ENCODE results near the gene CASP2.
"Not testable (repeated sequence)": the region's sequence is repeated elsewhere in the genome, so short reads cannot be mapped to it uniquely, and the experiment has no call there.

The CASP2 gene

DNA sequence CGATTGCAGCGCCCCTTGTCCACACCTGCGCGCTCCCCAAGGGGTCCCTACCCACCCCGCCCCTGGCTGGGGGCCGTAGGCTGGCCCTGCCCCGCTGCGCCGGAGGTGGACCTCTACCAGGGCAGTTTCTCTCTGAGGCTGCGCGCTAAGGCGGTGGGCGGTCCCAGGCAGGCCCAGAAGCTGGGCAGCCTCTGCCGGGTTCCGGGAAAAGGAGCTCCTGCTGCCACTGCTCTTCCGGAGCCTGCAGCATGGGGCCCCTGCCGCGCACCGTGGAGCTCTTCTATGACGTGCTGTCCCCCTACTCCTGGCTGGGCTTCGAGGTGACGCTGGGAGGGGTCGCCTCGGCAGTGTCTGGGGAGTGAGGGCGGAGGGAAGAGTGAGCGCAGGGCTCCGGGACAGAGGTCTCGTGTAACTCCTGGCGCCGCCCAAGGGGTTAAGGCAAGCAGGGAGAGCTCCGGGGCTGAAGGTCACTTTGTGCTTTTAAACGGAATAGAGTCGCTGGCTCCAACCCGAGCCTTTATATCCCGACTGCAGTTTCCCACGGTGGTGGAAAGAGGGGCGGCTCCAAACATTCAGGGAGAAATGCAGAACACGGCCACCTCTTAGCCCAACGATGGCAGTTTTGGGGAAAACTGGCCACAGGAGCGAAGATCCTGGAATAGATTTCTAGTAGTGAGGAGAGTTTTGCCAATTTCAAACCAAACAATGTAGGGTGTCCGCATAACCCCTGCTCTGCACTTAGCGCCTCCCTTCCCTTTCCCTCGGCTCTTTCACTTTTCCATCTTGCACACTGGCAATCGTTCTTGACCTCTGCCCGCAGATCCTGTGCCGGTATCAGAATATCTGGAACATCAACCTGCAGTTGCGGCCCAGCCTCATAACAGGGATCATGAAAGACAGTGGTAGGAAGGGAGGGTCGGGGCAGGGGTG lies 24.6 kb upstream of the CASP2 start, which contains the start of gene GSTK1:
Gene GSTK1, plus strand, starts transcription at position 176 of the 930 bp plus-strand sequence. Its CDS starts 73 bp downstream, at position 249.
- in situ Hi-C loops (cut with MboI; ENCODE audit: low sequenced_read_pairs) = no loop called here

DNA sequence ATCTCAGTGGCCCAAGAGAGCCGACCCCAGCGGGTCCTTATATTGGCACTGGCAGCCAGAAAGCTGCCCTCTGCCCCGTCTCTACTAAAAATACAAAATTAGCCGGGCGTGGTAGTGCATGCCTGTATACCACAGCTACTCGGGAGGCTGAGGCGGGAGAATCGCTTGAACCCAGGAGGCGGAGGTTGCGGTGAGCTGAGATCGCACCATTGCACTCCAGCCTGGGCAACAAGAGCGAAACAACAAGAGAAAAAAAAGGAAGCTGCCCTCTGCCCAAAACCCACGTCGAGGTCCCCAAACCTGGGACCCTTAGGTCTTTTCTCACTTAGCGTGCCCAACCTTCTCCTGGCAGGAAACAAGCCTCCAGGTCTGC lies 24.0 kb upstream of the CASP2 start:
- in situ Hi-C loops (cut with MboI; ENCODE audit: low sequenced_read_pairs) = not testable (repeated sequence)

DNA sequence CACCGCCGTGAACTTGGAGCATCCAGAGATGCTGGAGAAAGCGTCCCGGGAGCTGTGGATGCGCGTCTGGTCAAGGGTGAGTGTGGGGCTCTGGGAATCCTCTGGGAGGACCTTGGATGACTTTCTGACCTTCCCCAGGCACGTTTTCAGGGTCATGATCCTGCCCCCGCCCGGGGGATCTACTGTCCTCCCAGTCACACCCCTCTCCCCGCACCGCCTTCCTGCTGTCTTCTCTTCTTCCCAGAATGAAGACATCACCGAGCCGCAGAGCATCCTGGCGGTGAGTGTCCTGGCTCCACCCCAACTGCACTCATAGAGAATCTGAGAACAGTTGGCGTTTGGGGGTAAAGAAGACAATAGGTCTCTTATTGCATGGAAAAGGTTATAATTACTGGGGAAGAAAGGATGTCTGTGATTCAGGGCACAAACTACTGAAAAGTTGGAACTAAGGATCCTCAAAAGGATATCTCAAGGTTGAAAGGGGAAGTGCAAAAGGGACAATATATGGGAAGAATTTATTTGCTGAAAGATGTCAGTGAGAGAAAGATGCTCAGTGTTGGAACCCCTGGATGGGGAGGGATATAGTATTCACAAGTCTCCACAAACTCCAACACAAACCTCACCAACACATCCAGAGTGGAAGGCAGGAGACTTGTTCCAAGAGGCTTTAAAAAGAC lies 23.0 kb upstream of the CASP2 start:
- in situ Hi-C loops (cut with MboI; ENCODE audit: low sequenced_read_pairs) = no loop called here

DNA sequence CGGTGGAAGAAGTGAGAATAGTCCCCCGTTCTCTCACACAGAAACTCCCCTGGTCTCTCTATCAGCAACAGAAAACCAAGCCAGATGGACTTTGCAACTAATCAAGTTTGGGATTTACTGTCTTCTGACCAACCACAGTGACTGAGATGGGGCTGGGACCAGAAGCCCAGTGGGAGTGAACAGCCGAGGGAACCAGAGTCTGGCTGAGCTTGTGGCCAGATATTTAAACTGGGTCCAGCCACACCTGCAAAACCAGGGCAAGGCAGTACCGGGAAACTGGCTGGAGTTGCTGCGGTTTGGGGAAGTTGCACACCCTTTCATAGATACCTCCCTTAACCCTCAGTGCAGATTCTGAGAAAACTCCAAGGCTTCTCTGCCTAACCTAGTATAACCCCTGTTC lies 18.9 kb upstream of the CASP2 start:
- in situ Hi-C loops (cut with MboI; ENCODE audit: low sequenced_read_pairs) = no loop called here

DNA sequence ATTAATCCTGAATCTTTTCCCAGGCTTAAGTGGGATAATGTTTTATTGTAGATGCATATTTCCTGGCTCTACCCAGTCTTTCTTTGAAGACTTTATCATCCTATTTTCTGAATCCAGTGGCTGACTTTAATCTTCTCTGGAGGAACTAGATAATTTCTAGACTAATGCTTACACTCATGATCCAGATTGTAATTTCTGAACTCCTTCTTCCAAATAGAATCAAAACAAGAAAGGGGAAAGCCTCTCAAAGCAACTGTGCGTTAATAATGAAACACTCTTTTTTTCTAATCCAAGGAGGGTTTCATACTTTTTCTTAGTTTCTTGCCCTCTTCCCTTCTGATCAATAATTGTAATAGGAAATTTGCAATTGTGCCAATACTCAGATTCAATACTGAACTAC lies 16.9 kb upstream of the CASP2 start:
- in situ Hi-C loops (cut with MboI; ENCODE audit: low sequenced_read_pairs) = no loop called here

DNA sequence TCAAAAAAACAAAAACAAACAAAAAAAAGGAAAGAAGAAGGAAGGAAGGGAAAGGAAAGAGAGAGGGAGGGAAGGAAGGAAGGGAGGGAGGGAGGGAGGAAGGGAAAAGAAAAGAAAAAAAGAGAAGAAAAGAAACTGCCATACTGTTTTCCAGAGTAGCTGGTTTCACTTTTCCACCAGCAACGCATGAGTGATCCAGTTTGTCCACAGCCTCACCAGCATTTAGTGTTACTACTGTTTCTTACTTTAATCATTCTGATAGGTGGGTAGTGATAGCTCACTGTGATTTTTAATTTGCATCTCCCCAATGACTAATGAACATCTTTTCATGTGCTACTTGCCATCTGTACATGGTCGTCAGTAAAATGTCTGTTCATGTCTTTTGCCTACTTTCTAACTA lies 15.3 kb upstream of the CASP2 start:
- in situ Hi-C loops (cut with MboI; ENCODE audit: low sequenced_read_pairs) = no loop called here

DNA sequence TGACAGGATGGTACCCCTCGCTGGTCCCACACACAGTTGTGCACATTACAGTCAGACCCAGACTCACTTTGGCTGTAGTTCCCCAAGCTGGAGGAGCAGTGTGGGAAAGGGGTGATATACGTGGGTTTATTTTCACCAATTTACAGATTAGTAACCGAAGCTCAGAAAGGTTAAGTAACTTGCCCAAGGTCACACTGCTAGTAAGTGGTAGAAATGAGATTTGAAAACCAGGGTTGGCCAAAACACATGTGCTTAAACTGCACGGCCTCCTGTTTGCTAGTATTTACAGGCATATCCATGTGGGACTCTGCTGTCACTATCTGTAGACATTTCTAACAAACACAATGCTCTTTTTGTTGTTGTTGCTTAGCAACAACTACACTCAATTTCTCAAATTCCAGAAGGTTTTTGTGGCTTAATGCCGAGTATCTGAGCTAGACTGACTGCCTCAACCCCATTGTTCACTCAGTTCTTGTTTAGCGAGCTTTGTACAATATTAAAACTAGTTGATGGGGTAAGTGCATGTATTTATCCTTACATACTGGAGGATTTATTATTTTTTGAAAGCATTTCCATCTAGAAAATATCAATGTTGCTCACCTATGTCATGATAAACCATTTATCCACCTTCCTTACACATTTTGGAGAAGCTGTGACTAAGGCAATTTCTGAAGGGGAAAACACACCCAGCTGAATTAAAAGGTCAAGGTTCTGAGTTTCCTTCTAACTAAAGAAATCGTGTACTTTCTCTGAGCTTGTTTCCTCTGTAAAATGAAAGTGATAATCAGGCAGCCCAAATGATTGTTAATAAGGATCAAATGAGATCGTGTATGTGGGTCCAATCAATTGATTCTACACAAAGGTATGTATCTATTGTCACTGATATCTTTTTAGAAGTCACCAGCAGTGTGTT lies 8.7 kb upstream of the CASP2 start:
- in situ Hi-C loops (cut with MboI; ENCODE audit: low sequenced_read_pairs) = no loop called here

DNA sequence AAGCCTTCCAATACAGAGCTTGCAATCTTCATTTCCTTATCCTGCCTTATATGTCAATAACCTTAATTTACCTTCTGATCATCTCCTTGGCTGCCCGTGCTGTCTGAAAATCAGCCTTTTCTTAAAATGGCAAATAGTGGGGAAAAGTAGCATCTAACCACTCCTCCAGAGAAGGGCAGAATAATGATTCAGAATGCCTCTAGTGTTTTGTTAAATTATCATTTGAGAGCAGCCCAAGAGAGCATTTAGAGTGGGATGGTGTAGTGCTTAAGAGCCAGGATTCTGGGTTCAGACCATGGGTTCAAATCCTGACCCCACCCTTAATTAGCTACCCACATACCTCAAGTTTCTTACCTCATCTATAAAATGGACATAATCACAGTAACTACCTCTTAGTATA lies 8.0 kb upstream of the CASP2 start:
- in situ Hi-C loops (cut with MboI; ENCODE audit: low sequenced_read_pairs) = no loop called here

DNA sequence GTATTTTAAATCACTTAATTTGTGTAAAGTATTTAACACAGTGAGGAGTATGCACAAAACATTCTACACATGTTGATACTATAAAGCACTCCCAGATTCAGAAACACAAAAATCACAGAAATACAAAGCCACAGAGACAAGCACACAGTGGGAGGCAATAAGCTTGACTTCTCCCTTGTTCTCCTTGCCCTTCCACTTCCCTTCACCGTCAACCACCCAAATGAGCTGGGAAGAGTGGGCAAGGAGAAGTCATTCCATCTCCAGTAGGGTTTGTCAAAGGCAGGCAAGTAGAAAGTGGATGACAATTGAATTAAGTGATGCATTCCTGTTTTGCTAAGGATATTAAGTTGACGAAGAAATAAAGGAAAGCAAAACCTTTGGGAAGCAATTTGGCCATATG lies 7.6 kb upstream of the CASP2 start:
- in situ Hi-C loops (cut with MboI; ENCODE audit: low sequenced_read_pairs) = no loop called here

DNA sequence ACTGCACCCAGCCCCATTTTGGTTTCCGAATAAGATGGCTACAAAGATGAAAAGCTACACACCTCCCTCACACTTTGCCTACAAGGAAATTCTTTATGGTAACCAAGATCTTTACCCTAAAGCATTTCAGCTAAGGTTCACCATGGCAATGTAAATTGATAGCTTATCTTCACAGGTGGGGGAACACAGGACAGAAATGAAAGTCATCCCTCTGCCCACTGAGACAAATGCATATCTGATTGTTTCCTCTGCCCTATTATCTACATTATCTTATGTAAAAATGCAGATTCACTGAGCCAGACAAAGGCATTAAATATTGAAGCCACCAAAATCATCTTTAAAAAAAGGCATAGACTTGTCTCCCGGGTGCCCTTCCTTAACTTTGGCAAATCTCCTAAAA lies 6.6 kb upstream of the CASP2 start:
- in situ Hi-C loops (cut with MboI; ENCODE audit: low sequenced_read_pairs) = no loop called here

DNA sequence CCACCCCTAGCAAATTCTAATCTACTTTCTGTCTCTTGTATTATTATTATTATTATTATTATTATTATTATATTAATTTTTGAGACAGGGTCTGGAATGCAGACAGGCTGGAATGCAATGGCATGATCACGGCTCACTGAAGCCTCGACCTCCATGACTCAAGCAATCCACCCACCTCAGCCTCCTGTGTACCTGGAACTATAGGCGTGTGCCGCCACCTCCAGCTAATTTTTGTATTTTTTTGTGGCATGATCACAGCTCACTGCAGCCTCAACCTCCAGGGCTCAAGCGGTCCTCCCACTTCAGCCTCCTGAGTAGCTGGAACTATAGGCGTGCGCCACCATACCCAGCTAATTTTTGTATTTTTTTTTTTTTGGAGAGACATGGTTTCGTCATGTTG lies 6.0 kb upstream of the CASP2 start:
- in situ Hi-C loops (cut with MboI; ENCODE audit: low sequenced_read_pairs) = no loop called here

DNA sequence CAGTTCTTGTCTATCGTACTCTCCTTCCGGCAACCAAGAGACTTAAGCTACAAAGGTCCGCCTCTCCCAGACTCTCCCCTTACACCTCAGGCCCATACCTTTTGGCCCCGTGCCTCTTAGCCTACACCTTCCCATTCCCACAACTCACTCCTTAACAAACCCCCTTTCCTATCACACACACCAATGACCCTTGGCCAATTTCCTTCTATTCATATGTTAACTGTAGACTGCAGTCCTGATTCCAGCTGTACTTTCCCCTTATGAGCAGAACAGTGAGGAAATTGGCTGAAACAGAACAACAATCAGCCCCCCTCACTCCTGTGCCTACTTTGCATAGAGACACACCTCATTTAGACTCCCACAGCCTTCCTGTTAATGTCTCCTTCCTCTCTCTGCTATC lies 4.8 kb upstream of the CASP2 start:
- in situ Hi-C loops (cut with MboI; ENCODE audit: low sequenced_read_pairs) = no loop called here

DNA sequence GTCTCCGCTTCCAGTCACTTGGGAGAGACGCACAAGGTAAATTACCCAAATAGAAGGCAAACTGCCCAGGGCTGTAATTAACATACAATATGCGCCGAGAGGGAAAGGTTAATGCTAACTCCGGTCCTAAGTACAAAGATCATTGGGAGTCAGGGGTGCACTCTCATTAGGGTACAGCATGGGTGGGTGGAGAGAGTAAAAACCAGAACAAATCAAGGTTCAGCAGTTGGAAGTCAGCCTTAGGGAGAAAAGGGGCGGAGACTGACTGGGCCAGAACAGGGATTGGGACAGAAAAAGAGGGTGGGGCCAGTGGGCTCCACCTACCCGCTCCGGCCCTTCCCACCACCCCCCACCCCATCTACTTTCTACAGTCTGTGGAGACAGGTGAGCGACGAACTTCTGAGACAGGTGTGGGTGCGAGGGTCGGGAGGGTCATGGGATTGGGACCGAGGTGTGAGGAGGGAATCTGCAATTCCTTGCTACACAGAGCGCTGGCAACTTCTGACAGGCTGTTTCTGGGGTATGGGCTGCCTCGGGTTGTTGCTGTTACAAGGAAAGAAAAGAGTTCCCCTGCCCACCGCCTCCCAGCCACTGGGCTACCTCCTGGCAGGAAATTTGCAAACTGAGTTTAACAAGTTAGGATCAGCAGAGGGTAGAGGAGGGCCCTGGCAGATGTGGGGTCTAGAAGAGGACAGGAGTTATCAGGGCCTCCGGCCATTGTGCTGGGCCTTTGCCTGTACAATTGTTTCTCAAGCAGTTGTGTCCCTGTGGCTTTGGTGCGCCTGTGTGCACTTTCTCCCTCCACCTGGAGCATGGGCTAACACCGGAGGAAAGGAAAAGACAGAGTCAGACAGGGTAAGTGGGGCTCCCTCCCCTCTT lies 3.3 kb upstream of the CASP2 start, which contains the start of gene TMEM139:
Gene TMEM139, plus strand, starts transcription at position 368 of the 879 bp plus-strand sequence. CDS start 1,000 bp downstream, outside the sequence.
- in situ Hi-C loops (cut with MboI; ENCODE audit: low sequenced_read_pairs) = no loop called here

DNA sequence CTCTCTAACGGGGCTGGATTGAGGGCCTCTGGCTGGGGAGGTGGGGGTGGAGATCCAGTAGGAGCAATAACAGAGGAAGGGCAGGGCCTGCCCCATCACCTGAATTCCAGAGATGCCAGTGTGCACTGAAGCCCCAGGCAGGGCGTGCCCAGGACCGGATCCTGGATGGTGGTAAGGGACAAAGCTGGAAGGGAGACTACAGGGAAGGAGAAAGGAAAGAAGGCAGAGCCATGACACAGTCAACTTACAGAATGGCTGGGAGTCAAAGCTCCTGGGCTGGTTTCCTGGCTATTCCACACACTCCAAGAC lies 2.7 kb upstream of the CASP2 start:
- in situ Hi-C loops (cut with MboI; ENCODE audit: low sequenced_read_pairs) = no loop called here

DNA sequence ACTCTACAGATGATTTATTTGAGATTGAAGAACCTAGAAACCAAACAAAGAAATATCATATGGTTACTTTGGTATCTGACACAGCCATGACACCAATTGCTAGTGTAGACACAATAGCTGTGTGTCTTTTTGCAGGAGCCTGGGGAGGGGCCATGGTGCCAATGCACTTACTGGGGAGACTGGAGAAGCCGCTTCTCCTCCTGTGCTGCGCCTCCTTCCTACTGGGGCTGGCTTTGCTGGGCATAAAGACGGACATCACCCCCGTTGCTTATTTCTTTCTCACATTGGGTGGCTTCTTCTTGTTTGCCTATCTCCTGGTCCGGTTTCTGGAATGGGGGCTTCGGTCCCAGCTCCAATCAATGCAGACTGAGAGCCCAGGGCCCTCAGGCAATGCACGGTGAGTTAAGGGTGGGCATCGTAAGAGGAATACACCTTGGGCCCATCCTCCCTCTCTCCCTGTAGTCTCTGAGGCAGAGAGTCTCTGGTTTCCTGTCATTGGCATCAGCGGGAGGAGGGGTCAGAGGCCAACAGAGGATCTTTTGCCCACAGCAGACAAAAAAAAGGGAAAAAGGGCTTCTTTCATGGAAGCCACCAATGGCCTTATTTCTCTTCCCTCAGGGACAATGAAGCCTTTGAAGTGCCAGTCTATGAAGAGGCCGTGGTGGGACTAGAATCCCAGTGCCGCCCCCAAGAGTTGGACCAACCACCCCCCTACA lies 2.2 kb upstream of the CASP2 start:
- in situ Hi-C loops (cut with MboI; ENCODE audit: low sequenced_read_pairs) = no loop called here

DNA sequence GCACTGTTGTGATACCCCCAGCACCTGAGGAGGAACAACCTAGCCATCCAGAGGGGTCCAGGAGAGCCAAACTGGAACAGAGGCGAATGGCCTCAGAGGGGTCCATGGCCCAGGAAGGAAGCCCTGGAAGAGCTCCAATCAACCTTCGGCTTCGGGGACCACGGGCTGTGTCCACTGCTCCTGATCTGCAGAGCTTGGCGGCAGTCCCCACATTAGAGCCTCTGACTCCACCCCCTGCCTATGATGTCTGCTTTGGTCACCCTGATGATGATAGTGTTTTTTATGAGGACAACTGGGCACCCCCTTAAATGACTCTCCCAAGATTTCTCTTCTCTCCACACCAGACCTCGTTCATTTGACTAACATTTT lies 1.6 kb upstream of the CASP2 start:
- in situ Hi-C loops (cut with MboI; ENCODE audit: low sequenced_read_pairs) = no loop called here

DNA sequence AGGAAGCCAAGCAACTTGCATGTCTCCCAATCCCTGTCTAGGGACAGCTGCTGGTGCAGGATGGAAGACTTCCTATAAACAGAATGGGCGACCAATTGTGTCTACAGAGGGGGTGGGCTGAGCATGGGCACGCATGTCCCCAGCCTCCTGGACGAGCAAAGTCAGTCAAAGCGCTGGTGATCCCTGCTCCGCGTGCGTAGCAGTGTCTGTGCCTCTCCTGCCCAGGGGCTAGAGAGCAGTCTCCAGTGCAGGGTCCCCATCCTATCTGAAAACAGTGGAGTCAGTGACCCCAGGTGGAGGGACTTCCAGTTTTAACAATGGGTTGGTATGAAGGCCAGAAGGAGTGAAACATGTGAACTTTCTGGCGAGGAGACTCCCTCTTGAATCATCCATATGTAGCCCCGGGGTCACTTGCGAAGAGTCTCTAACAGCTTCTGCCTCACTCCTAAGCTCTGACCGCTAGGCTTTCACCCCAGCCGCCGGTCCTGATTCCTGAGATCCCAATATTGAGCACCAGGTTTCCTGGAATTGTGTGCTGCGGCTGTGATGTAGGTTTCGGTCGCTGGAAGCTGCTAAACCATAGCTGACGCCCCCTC lies 714 bp upstream of the CASP2 start:
- in situ Hi-C loops (cut with MboI; ENCODE audit: low sequenced_read_pairs) = no loop called here

DNA sequence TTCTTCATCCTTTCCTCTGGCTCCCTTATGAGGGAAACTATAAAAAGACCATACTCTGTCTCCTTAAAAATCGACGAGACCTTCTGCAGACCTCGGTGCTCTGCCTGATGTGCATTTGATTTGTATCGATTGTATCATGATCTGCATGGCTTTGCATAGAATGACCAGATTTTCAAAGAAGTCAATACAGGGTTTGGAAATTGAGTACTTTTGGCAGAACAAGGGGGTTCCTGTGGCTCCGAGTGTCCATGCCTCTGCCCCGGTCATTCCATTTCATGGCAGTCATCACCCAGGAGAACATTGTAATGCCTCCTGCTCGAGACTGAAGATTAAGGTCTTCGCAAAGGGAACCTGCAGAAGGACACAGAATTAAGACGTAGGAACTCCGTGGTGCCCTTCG lies 685 bp downstream of the CASP2 start:
- in situ Hi-C loops (cut with MboI; ENCODE audit: low sequenced_read_pairs) = no loop called here

DNA sequence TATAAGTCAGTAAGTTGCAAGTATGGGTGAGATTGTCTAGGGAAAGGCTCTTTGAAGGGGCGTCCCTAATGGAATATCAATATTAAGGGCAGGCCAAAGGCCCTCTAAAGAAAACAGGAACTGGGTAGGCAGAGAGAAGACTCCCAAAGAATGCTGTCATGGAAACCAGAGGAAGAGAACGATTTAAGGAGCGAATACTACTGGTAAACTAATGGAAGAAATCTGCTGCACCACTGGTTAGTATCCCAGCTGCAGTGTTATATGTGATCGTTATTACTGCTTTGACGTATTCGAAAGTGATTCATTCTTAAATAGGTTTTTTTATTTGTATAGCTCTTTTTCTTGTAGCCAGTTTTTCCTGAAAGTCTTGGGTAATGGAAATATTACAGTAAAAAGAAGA lies 1.3 kb downstream of the CASP2 start:
- in situ Hi-C loops (cut with MboI; ENCODE audit: low sequenced_read_pairs) = no loop called here

All from HL-60/S4 treated with retinoic acid at 250 ng/mL for 4 days and 3 days (cell line).